Omental fat pad (tissue), 4 donors: ENCODE results near the gene AKT1S1. TPM values are rescaled to one million over a fixed set of nuclear protein-coding genes. Genes with fewer than 3 reads are reported as not detected.

ENCODE experiments used
- ATAC-seq: fragments of 150-250 bp; one replicate; pipeline ENCODE4 v1.9.1; 2016; ENCODE audit warnings: mild to moderate bottlenecking, moderate library complexity; ENCODE audit not compliant: low FRiP score
- DNase-seq: peaks from one replicate; pipeline ENCODE4 v3.0.0-alpha.2; 2019; ENCODE audit warnings: low spot score
- CTCF ChIP-seq, 3 donors: fragments of 450-650 bp; IDR thresholded peaks; one replicate each; pipeline ENCODE4 v1.5.1; 2016 to 2017; ENCODE audit warnings: antibody characterized with exemption in 3 of 3, mild to moderate bottlenecking in 3 of 3, moderate library complexity in 2 of 3
- total RNA-seq, 4 donors: library from RNA; depleted of rRNA; stranded (reverse); fragments of >200 nt; gene quantifications; one replicate each; pipeline ENCODE4 v1.1.0, GENCODE V29; 2016

The AKT1S1 gene
- total RNA-seq, 4 donors from 2014 or later, result 12.2 to 18.3 (median 14.7) TPM

GRCh38 chr19:49863254-49863934 lies 13.8 kb downstream of the AKT1S1 start:
- DNase-seq (no peak), ATAC-seq (no peak)
- no peak for TF ChIP-seq CTCF (IDR thresholded peaks at IDR 0.05)

DNA sequence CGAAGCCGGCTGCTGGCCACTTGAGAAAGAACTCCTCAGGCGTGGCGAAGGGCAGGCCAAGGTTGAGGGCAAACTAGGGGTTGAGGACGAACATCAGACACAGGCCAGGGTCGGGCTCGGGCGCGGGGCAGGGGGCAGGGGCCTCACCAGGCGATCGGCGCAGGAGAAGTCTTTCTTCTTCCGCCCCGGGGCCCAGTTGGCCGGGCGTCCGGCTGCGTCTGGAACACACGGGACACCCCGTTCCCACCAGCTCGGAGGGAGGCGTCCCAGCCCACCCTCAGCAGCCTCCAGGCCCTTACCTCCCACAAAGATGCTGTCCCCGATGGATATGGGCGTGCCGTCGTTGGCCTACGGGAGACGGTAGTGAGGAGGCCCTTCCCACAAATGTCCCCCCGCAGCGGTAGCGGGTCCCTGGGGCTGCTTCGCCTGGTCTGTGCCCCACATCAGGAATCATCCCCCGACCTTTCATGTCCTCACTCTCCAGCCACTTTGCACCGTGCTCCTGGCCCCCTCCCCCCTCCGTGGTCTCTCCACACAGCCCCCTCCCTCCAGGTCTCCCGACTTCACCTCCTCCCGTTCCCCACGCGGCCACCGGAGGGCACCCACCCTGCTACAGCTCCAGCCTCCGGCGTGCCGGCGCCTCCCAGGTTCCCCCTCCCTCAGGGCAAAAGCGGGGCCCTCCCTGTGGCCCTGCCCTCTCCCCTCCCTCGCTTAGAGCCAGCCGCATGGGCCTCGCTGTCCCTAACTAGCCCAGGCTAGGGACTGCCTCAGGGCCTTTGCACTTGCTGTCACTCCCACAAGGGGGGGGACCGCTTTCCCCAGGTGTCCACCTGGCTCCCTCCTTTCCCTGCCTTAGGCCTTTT lies 14.5 kb downstream of the AKT1S1 start:
- no peak for ATAC-seq
- no peak for DNase-seq
- TF ChIP-seq CTCF (IDR thresholded peaks at IDR 0.05), result no peak

GRCh38 chr19:49861541-49862378 lies 15.4 kb downstream of the AKT1S1 start:
- TF ChIP-seq CTCF (IDR thresholded peaks at IDR 0.05), result no peak
- DNase-seq (no peak), ATAC-seq (no peak)

DNA sequence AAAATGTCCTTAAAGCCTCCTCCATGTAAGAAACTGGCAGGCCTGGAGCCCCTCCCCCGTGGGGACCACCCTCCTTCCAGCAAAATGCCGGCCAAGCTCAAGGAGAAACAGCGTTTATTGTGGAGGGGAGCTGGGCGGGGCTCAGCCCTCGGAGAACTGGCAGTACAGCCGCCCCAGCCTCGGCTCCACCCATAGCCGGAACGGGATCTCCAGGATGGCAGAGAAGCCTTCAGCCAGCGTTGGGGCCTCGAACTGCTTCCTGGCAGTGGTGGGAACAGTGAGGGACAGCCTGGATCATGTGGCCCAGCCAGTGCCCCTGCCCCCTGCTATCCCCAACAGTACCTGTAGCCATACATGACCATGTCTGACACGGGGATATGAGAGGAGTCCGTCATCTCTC lies 16.0 kb downstream of the AKT1S1 start:
- TF ChIP-seq CTCF (IDR thresholded peaks at IDR 0.05), result no peak
- no peak for ATAC-seq
- DNase-seq, result no peak

- TF ChIP-seq CTCF (IDR thresholded peaks at IDR 0.05), result no peak
- DNase-seq (no peak), ATAC-seq (no peak)
Observed at GRCh38 chr19:49860336-49861102, 16.6 kb downstream of the AKT1S1 start.

DNA sequence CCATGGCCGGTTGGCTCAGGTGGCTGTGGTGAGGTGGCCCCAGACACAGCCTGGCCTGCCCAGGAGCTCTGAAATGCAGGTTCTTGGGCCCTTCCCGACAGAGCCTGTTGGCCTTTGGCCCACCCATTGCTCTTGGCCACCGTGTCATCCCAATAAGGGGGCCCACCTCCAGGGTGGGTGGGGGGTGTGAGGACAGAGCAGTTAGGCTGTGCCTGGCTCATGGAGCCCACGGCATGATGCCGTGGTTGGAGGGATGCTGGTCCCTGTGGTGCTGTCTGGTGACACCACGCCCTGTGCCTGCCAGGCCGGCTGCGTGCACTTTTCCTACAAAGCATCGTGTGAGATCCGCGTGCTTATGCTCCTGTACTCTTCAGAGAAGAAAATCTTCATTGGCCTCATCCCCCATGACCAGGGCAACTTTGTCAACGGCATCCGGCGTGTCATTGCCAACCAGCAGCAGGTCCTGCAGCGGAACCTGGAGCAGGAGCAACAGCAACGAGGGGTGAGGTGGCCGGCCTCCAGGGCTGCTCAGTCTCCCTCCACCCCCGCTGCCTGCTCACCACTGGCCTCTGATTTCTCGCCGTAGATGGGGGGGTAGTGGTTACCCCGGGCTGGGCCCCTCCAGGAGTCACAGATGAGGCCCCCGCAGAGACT lies 17.3 kb downstream of the AKT1S1 start:
- no peak for TF ChIP-seq CTCF (IDR thresholded peaks at IDR 0.05)
- no peak for ATAC-seq
- no peak for DNase-seq
